Iris pigment epithelial cell (primary cell): ENCODE data around the gene PCDHB6.
"Not testable (repeated sequence)": the region's sequence is repeated elsewhere in the genome, so short reads cannot be mapped to it uniquely, and the experiment has no call there.

Experiments used
- DNase-seq: peaks from one replicate; pipeline ENCODE4 v3.0.0-alpha.2; 2011; ENCODE audit warnings: low read depth

Gene PCDHB6

DNA sequence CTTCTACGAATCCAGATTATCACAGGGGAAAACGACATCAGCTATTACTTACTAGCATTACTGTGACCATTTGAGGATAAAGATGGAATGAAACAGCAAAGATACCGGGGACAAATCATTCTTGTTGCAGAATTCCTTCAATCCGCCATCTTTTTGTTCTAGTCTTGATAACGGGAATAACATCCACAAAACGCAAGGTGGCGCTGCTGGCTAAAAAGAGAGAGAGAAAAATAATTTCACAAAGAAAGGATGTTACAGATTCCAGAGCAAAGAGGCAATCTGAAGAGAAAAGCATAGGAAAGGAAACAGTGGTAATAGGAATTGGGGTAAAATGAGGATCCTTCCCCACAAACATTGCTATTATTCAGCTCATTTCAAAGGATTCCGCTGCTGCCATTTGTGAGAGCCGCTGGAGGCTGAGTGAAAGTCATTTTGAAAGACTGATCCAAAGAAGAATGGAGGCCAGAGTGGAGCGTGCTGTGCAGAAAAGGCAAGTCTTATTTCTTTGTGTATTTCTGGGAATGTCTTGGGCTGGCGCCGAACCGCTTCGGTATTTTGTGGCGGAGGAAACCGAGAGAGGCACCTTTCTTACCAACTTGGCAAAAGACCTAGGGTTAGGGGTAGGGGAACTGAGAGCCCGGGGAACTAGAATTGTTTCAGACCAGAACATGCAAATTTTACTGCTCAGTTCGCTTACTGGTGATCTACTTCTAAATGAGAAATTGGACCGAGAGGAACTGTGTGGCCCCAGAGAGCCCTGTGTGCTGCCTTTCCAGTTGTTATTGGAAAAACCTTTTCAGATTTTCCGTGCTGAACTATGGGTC lies 22.7 kb downstream of the PCDHB6 start, which contains the start of gene PCDHB7:
PCDHB7 (plus strand) TSS at position 264 of the 824 bp plus-strand sequence; CDS start at position 456, 192 bp downstream.
- peak; percentile 8 for DNase-seq

DNA sequence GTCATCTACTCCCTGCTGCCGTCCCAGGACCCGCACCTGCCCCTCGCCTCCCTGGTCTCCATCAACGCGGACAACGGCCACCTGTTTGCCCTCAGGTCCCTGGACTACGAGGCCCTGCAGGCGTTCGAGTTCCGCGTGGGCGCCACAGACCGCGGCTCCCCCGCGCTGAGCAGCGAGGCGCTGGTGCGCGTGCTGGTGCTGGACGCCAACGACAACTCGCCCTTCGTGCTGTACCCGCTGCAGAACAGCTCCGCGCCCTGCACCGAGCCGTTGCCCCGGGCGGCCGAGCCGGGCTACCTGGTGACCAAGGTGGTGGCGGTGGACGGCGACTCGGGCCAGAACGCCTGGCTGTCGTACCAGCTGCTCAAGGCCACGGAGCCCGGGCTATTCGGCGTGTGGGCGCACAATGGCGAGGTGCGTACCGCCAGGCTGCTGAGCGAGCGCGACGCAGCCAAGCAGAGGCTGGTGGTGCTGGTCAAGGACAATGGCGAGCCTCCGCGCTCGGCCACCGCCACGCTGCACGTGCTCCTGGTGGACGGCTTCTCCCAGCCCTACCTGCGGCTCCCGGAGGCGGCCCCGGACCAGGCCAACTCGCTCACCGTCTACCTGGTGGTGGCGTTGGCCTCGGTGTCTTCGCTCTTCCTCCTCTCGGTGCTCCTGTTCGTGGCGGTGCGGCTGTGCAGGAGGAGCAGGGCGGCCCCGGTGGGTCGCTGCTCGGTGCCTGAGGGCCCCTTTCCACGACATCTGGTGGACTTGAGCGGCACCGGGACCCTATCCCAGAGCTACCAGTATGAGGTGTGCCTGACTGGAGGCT lies 24.6 kb downstream of the PCDHB6 start:
- not testable (repeated sequence) for DNase-seq

DNA sequence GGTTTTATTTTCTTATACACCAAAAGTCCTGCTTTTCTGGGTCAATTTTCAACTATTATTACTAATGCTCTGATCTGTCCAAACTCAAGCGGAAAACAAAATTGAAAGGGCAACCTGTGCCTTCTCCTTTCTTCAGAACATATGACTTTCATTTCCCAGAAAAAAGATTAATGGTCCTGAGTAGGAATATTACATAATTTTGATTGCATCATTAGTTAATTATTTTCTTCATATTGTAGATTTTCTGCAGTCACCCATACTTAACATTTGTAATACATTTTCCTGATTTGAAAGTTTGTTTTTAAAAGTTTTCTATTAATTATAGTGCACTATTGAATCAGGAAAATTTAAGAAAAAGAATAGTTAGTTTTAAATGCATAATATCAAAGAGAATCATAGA lies 26.1 kb downstream of the PCDHB6 start:
- no peak for DNase-seq

DNA sequence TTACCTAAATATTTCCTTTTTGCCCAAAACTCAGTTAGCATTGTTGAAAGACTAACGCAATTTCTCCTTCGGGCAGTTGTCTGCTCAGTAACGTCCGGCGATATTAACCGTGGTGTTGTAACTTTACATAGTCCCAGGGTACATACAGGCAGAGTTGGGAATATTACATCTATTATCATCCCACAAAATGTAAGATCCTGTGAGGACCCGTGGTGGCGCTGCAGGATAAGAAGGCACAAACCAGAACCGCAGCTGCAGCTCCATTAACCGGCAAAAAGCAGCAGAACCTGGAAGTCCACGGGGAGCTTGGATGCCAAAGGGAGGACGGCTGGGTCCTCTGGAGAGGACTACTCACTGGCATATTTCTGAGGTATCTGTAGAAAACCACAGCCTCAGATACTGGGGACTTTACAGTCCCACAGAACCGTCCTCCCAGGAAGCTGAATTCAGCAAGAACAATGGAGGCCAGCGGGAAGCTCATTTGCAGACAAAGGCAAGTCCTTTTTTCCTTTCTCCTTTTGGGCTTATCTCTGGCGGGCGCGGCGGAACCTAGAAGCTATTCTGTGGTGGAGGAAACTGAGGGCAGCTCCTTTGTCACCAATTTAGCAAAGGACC lies 27.8 kb downstream of the PCDHB6 start, which contains the start of gene PCDHB8:
PCDHB8 (plus strand) TSS at position 214 of the 615 bp plus-strand sequence; CDS start at position 459, 245 bp downstream.
- DNase-seq: not testable (repeated sequence)

DNA sequence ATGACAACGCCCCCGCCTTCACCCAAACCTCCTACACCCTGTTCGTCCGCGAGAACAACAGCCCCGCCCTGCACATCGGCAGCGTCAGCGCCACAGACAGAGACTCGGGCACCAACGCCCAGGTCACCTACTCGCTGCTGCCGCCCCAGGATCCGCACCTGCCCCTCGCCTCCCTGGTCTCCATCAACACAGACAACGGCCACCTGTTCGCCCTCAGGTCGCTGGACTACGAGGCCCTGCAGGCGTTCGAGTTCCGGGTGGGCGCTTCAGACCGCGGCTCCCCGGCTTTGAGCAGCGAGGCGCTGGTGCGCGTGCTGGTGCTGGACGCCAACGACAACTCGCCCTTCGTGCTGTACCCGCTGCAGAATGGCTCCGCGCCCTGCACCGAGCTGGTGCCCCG lies 29.5 kb downstream of the PCDHB6 start:
- DNase-seq: not testable (repeated sequence)

DNA sequence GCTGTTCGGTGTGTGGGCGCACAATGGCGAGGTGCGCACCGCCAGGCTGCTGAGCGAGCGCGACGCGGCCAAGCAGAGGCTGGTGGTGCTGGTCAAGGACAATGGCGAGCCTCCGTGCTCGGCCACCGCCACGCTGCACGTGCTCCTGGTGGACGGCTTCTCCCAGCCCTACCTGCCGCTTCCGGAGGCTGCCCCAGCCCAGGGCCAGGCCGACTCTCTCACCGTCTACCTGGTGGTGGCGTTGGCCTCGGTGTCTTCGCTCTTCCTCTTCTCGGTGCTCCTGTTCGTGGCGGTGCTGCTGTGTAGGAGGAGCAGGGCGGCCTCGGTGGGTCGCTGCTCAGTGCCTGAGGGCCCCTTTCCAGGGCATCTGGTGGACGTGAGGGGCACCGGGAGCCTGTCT lies 30.0 kb downstream of the PCDHB6 start:
- not testable (repeated sequence) for DNase-seq

DNA sequence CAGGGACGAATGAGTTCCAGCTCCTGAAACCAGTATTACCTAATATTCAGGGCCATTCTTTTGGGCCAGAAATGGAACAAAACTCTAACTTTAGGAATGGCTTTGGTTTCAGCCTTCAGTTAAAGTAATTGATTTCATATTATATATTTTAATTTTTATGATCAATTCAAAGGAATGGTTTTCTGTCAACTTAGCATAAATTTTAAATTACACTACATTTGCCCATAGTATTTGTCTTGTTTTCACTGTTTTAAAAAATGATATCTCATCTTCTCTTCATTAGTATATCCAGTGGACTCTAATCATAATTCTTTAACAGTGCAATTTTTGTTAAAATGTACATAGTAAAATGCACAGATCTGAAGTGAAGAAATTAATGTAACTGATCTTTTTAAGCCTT lies 30.5 kb downstream of the PCDHB6 start:
- no peak for DNase-seq

DNA sequence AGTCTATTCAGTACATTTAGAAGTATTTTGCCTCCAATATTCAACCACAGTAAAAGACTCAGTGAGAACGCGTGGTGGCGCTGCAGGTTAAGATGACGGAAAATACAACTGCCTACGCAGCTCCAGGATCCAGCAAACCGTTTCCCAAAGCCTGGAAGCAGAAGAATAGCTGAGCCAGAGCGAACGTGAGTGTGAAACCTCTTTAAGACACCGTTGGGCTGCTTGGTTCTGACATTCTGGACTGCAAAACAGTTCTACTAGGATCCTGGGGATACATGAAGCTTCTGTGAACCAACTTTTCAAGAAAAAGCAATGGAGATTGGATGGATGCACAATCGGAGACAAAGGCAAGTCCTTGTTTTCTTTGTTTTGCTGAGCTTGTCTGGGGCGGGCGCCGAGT lies 32.4 kb downstream of the PCDHB6 start, which contains the start of gene PCDHB16:
PCDHB16 (plus strand) TSS at position 140 of the 400 bp plus-strand sequence; CDS start at position 313, 173 bp downstream.
- DNase-seq: peak; percentile 5

DNA sequence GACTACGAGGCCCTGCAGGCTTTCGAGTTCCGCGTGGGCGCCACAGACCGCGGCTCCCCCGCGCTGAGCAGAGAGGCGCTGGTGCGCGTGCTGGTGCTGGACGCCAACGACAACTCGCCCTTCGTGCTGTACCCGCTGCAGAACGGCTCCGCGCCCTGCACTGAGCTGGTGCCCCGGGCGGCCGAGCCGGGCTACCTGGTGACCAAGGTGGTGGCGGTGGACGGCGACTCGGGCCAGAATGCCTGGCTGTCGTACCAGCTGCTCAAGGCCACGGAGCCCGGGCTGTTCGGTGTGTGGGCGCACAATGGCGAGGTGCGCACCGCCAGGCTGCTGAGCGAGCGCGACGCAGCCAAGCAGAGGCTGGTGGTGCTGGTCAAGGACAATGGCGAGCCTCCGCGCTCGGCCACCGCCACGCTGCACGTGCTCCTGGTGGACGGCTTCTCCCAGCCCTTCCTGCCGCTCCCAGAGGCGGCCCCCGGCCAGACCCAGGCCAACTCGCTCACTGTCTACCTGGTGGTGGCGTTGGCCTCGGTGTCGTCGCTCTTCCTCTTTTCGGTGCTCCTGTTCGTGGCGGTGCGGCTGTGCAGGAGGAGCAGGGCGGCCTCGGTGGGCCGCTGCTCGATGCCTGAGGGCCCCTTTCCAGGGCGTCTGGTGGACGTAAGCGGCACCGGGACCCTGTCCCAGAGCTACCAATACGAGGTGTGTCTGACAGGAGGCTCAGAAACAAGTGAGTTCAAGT lies 34.4 kb downstream of the PCDHB6 start:
- not testable (repeated sequence) for DNase-seq

DNA sequence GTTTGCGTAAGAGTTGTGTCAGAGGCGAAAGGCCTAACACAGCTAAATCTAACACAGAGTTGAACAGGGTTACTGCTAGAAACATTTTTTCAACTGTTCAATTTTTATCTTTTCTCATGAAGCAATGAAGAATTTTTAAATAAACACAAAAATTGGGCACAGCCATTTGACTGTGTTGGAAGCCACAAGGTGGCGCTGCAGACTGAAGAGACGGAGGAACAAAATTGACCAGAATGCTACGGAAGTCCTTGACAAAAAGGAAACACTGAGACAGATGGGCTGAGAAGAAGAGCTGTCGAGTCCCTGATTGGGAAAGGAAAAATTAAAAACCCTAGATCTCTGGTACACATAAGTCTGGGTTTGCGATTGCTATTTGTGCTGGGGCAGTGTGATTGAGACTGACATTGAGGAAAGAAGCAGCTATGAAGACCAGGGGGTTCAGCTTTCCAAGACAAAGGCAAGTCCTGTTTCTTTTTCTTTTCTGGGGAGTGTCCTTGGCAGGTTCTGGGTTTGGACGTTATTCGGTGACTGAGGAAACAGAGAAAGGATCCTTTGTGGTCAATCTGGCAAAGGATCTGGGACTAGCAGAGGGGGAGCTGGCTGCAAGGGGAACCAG lies 37.1 kb downstream of the PCDHB6 start, which contains the start of gene PCDHB9:
PCDHB9 (plus strand) TSS at position 265 of the 616 bp plus-strand sequence; CDS start at position 423, 158 bp downstream.
- DNase-seq: peak; percentile 18

DNA sequence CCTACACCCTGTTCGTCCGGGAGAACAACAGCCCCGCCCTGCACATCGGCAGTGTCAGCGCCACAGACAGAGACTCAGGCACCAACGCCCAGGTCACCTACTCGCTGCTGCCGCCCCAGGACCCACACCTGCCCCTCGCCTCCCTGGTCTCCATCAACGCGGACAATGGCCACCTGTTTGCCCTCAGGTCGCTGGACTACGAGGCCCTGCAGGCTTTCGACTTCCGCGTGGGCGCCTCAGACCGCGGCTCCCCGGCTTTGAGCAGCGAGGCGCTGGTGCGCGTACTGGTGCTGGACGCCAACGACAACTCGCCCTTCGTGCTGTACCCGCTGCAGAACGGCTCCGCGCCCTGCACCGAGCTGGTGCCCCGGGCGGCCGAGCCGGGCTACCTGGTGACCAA lies 38.8 kb downstream of the PCDHB6 start:
- DNase-seq: not testable (repeated sequence)

DNA sequence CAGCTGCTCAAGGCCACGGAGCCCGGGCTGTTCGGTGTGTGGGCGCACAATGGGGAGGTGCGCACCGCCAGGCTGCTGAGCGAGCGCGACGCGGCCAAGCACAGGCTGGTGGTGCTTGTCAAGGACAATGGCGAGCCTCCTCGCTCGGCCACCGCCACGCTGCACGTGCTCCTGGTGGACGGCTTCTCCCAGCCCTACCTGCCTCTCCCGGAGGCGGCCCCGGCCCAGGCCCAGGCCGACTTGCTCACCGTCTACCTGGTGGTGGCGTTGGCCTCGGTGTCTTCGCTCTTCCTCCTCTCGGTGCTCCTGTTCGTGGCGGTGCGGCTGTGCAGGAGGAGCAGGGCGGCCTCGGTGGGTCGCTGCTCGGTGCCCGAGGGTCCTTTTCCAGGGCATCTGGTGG lies 39.3 kb downstream of the PCDHB6 start:
- DNase-seq: not testable (repeated sequence)

DNA sequence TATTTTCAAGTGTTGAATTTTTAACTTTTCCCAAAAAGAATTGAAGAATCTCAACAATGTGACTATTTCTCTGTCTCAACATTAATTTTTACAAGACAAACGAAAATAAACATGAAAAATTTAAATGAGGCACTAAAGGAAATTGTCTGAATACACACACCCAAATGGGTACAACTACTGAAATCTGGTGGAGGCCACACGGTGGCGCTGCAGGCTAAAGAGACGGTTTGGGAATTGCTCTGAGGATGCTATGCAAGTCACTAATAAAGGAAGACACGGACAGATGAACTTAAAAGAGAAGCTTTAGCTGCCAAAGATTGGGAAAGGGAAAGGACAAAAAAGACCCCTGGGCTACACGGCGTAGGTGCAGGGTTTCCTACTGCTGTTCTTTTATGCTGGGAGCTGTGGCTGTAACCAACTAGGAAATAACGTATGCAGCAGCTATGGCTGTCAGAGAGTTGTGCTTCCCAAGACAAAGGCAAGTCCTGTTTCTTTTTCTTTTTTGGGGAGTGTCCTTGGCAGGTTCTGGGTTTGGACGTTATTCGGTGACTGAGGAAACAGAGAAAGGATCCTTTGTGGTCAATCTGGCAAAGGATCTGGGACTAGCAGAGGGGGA lies 42.4 kb downstream of the PCDHB6 start, which contains the start of gene PCDHB10:
PCDHB10 (plus strand) TSS at position 244 of the 616 bp plus-strand sequence; CDS start at position 444, 200 bp downstream.
- DNase-seq: peak; percentile 15

DNA sequence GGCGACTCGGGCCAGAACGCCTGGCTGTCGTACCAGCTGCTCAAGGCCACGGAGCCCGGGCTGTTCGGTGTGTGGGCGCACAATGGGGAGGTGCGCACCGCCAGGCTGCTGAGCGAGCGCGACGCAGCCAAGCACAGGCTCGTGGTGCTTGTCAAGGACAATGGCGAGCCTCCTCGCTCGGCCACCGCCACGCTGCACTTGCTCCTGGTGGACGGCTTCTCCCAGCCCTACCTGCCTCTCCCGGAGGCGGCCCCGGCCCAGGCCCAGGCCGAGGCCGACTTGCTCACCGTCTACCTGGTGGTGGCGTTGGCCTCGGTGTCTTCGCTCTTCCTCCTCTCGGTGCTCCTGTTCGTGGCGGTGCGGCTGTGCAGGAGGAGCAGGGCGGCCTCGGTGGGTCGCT lies 44.5 kb downstream of the PCDHB6 start:
- not testable (repeated sequence) for DNase-seq

DNA sequence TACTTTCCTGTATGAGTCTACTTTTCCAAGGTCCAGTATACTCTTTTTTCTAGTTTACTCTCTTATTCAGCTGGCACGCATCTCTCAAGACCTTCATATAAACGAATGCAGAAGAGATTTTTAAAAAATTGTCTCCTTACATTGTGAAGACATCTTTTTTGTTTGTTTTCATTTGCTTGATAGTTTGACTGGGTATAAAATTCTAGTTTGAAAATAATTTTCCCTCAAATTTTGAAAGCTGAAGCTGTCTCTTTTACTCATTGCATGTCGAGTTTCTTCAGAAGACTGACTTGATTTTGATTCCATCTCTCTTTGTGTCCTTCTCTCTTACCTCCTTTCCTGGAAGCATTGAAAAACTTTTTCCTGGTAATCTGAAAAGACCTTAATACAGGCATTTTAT lies 46.5 kb downstream of the PCDHB6 start:
- no peak for DNase-seq

DNA sequence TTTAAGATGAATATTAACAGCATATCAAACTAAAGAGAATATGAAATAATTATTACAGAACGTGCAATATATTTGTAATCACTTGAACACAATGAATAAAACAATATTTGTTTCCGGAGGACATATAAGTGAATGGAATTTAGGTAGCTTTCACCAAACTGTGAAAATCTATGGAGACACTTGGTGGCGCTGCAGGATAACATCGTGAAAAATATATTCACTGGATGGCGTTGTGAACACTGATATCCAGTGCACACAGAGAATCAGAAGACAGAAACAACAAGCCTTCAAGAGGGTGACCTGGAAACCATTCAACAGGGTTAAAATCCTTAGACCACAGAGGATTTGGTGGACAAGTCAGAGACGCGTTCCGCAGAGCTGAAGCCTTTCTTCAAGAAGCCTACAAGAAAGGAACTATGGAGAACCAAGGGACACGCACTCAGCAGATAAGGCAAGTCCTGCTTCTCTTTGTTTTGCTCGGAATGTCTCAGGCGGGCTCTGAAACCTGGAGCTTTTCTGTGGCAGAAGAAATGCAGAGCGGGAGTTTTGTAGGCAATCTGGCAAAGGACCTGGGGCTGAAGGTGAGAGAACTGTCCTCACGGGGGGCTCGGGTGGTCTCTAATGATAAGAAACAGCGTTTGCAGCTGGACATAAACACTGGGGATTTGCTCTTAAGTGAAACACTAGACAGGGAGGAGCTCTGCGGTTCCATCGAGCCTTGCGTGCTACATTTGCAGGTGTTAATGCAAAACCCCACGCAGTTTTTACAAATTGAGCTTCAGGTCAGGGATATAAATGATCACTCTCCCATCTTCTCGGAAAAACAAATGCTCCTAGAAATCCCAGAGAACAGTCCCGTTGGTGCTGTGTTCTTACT lies 49.7 kb downstream of the PCDHB6 start, which contains the start of gene PCDHB11:
PCDHB11 (plus strand) TSS at position 269 of the 877 bp plus-strand sequence; CDS start at position 417, 148 bp downstream.
- DNase-seq: no peak

DNA sequence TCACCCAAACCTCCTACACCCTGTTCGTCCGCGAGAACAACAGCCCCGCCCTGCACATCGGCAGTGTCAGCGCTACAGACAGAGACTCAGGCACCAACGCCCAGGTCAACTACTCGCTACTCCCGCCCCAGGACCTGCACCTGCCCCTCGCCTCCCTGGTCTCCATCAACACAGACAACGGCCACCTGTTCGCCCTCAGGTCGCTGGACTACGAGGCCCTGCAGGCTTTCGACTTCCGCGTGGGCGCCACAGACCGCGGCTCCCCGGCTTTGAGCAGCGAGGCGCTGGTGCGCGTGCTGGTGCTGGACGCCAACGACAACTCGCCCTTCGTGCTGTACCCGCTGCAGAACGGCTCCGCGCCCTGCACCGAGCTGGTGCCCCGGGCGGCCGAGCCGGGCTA lies 51.3 kb downstream of the PCDHB6 start:
- not testable (repeated sequence) for DNase-seq

DNA sequence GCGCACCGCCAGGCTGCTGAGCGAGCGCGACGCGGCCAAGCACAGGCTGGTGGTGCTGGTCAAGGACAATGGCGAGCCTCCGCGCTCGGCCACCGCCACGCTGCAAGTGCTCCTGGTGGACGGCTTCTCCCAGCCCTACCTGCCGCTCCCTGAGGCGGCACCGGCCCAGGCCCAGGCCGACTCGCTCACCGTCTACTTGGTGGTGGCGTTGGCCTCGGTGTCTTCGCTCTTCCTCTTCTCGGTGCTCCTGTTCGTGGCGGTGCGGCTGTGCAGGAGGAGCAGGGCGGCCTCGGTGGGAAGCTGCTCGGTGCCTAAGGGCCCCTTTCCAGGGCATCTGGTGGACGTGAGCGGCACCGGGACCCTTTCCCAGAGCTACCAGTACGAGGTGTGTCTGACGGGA lies 51.8 kb downstream of the PCDHB6 start:
- not testable (repeated sequence) for DNase-seq
